ENCODE data around the gene LRRTM4. TPM values are rescaled to one million over a fixed set of nuclear protein-coding genes. Genes with fewer than 3 reads are reported as not detected.

Gene LRRTM4
- total RNA-seq, 2 experiments from 2014 or later = not detected

DNA sequence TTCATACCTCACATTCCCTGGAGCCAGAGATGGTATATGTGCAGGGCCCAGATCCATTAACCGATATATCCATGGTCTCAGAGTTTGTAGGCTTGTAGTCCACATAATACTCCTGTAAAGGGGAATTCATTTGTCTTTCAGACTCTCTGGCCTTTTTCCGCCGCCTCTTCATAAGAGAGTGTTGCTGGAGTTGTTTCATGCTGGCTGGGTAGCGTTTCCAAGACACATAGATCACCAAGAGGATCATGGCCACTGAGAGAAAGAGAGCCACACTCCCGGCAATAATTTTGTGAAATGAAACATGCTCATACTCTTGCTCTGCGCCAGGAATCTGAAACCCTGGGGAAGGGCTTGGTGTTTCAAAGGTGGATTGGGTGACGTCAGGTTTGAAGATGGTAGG, 3.9 kb downstream of the LRRTM4 start:
- intact Hi-C loops (cut with DNase I, micrococcal nuclease) = no loop called here
- no peak overlapping the region for H3K27ac Mint-ChIP-seq
- H3K27me3 Mint-ChIP-seq = no peaks in the 10 kb centered on the region
- ATAC-seq (no peak), DNase-seq (no peak)
- no peak overlapping the region for H3K4me3 Mint-ChIP-seq
- CTCF ChIA-PET = no interaction called here
- POLR2A ChIA-PET = no interaction called here
- H3K4me1 Mint-ChIP-seq = no peaks in the 10 kb centered on the region
- no peaks in the 10 kb centered on the region for H3K9me3 Mint-ChIP-seq (ENCODE audit: low read depth)
- H3K36me3 Mint-ChIP-seq (ENCODE audit: low read depth) = no peaks in the 10 kb centered on the region

GRCh38 chr2:77513191-77513590, 9.0 kb downstream of the LRRTM4 start:
- H3K4me1 Mint-ChIP-seq = no peaks in the 10 kb centered on the region
- DNase-seq = no peak
- POLR2A ChIA-PET = no interaction called here
- no peaks in the 10 kb centered on the region for H3K36me3 Mint-ChIP-seq (ENCODE audit: low read depth)
- no peak overlapping the region for H3K27ac Mint-ChIP-seq
- H3K9me3 Mint-ChIP-seq (ENCODE audit: low read depth) = peaks cover 2% of the 10 kb centered on the region
- intact Hi-C loops (cut with DNase I, micrococcal nuclease) = no loop called here
- CTCF ChIA-PET = no interaction called here
- H3K4me3 Mint-ChIP-seq = no peak overlapping the region
- ATAC-seq = no peak
- H3K27me3 Mint-ChIP-seq = no peaks in the 10 kb centered on the region

DNA sequence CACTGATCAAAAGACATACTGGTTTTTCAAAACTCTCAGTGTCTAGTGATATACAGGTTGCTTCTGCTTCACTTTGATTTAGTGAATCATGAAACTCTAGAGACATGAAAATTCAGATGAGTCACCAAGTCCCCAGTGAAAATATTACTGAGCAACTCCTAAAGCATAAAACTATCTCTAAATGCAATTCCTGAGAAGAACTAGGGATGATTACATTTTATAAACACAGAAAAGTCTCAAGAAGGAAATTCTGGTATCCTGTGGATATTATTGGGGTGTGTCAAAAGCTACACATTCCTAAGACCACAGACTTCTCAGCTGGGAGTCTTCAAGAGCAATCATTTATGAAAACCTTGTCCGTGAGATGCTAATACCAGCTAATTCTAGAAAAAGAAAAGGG, 9.7 kb downstream of the LRRTM4 start:
- ChIA-PET CTCF (no interaction called here), POLR2A (no interaction called here)
- peaks cover 2% of the 10 kb centered on the region for H3K9me3 Mint-ChIP-seq (ENCODE audit: low read depth)
- no peaks in the 10 kb centered on the region for H3K4me1 Mint-ChIP-seq
- no peaks in the 10 kb centered on the region for H3K36me3 Mint-ChIP-seq (ENCODE audit: low read depth)
- DNase-seq (no peak), ATAC-seq (no peak)
- intact Hi-C loops (cut with DNase I, micrococcal nuclease) = no loop called here
- H3K27ac Mint-ChIP-seq = no peak overlapping the region
- no peaks in the 10 kb centered on the region for H3K27me3 Mint-ChIP-seq
- H3K4me3 Mint-ChIP-seq = no peak overlapping the region

DNA sequence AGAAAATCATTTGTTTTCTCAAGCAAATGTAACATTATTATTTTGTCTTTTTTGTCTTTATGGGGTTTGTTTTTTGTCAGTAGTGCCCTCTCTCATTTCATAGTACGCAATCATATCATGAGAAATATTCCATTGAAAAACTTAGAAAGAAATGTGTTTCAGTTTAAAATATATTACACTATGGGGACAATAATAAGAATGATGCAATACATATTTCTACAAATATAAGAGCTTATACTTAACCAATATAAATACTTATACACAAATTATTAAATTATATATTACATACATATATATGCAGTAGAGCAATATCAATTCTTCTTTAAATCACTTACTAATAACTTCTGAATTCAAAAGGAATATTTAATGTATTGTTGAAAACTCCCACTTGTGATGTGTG, 13.7 kb downstream of the LRRTM4 start:
- ATAC-seq (no peak), DNase-seq (no peak)
- intact Hi-C loops (cut with DNase I, micrococcal nuclease) = no loop called here
- H3K36me3 Mint-ChIP-seq (ENCODE audit: low read depth) = no peaks in the 10 kb centered on the region
- ChIA-PET POLR2A (no interaction called here), CTCF (no interaction called here)
- H3K27me3 Mint-ChIP-seq = no peaks in the 10 kb centered on the region
- no peaks in the 10 kb centered on the region for H3K4me1 Mint-ChIP-seq
- H3K4me3 Mint-ChIP-seq = no peak overlapping the region
- H3K27ac Mint-ChIP-seq = no peak overlapping the region
- H3K9me3 Mint-ChIP-seq (ENCODE audit: low read depth) = peaks cover 2% of the 10 kb centered on the region

DNA sequence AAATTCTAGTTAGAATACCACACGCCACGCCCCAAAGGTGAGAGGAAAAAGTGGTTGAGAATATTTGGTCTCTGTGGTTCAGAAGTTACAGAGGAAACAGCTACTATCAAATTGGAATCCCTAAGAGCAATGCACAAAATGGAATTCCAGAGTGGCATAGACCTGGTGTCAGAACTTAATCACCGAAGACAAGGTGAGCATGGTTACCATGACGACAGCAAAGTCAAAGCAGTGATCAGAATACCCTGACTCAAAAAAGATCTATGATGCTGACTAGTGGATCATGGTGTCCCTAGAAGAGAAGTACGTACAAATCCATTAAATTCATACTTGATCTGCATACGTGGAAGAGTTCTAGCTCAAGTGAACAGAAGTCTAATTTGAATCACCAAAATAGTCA, 14.5 kb downstream of the LRRTM4 start:
- H3K36me3 Mint-ChIP-seq (ENCODE audit: low read depth) = no peaks in the 10 kb centered on the region
- ATAC-seq = no peak

GRCh38 chr2:77488141-77488540, 34.0 kb downstream of the LRRTM4 start:
- ChIA-PET CTCF (no interaction called here), POLR2A (no interaction called here)
- ATAC-seq = no peak
- no peaks in the 10 kb centered on the region for H3K9me3 Mint-ChIP-seq (ENCODE audit: low read depth)
- H3K27me3 Mint-ChIP-seq = no peaks in the 10 kb centered on the region
- no peak for DNase-seq
- H3K4me1 Mint-ChIP-seq = no peaks in the 10 kb centered on the region
- no peak overlapping the region for H3K4me3 Mint-ChIP-seq
- no peaks in the 10 kb centered on the region for H3K36me3 Mint-ChIP-seq (ENCODE audit: low read depth)
- no peak overlapping the region for H3K27ac Mint-ChIP-seq
- intact Hi-C loops (cut with DNase I, micrococcal nuclease) = no loop called here

More for the DNA sequence above, 14.5 kb downstream of the LRRTM4 start:
- Mint-ChIP-seq H3K9me3 (ENCODE audit: low read depth) (peaks cover 2% of the 10 kb centered on the region), H3K4me3 (no peak overlapping the region), H3K4me1 (no peaks in the 10 kb centered on the region), H3K27ac (no peak overlapping the region), H3K27me3 (no peaks in the 10 kb centered on the region)
- DNase-seq = no peak
- intact Hi-C loops (cut with DNase I, micrococcal nuclease) = no loop called here
- POLR2A ChIA-PET = no interaction called here
- CTCF ChIA-PET = no interaction called here

- ATAC-seq = no peak
- no peak for DNase-seq
- no peaks in the 10 kb centered on the region for H3K9me3 Mint-ChIP-seq (ENCODE audit: low read depth)
- H3K27ac Mint-ChIP-seq = no peak overlapping the region
- CTCF ChIA-PET = no interaction called here
- intact Hi-C loops (cut with DNase I, micrococcal nuclease) = no loop called here
- no peaks in the 10 kb centered on the region for H3K4me1 Mint-ChIP-seq
- no peaks in the 10 kb centered on the region for H3K36me3 Mint-ChIP-seq (ENCODE audit: low read depth)
- H3K27me3 Mint-ChIP-seq = no peaks in the 10 kb centered on the region
- POLR2A ChIA-PET = no interaction called here
- H3K4me3 Mint-ChIP-seq = no peak overlapping the region
Observed at GRCh38 chr2:77487074-77487803, 34.9 kb downstream of the LRRTM4 start.

DNA sequence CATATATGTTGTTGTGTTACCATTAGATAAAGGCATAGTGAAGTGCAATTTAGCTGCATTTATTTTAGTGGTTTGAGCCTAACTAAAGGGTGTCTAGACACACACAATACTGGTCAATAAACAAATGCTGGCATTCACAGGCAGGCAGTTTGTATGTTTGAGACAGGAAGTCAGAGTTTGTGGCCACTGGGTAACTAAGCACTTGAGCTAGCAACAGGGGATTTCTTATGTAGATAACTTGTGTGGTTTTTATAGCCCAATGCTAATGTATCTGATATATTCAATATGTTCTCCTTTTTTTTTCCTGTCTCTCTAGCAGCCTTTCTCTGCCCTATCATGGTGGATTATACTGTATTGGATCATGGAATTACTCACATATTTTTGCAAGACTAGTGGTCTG, 38.1 kb downstream of the LRRTM4 start:
- Mint-ChIP-seq H3K9me3 (ENCODE audit: low read depth) (peaks cover 1% of the 10 kb centered on the region), H3K4me3 (no peak overlapping the region), H3K27me3 (no peaks in the 10 kb centered on the region), H3K36me3 (ENCODE audit: low read depth) (no peaks in the 10 kb centered on the region), H3K27ac (no peak overlapping the region), H3K4me1 (no peaks in the 10 kb centered on the region)
- ChIA-PET POLR2A (interaction anchor here (0.6 kb wide), 1 partner anchor 1586 kb away, joined by 11 read pairs; no protein-coding TSS in a partner anchor), CTCF (no interaction called here)
- DNase-seq = no peak
- intact Hi-C loops (cut with DNase I, micrococcal nuclease) = no loop called here
- ATAC-seq = no peak

DNA sequence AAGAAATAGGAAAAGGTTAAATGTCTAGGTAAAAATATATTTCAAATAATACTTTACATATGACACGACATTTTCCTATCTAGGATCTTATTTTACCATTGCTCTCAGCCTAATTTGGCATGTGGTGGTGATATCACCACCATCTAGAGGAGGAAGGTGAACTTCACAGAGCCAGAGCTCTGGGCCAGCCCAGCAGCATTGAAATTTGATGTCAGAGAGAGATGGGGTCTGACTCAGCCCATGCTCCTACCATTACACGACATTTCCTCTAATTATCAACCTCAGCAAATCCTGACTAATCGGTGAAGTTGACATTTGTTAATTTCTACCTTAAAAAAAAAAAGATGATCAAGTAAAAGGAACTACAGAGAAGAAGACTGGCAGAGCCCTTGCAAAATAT, 42.3 kb downstream of the LRRTM4 start:
- intact Hi-C loops (cut with DNase I, micrococcal nuclease) = no loop called here
- Mint-ChIP-seq H3K27ac (no peak overlapping the region), H3K36me3 (ENCODE audit: low read depth) (no peaks in the 10 kb centered on the region), H3K4me3 (no peak overlapping the region), H3K27me3 (no peaks in the 10 kb centered on the region), H3K9me3 (ENCODE audit: low read depth) (peaks cover 4% of the 10 kb centered on the region), H3K4me1 (no peaks in the 10 kb centered on the region)
- CTCF ChIA-PET = no interaction called here
- no peak for ATAC-seq
- no peak for DNase-seq
- POLR2A ChIA-PET = no interaction called here

- POLR2A ChIA-PET = no interaction called here
- DNase-seq = no peak
- Mint-ChIP-seq H3K27ac (no peak overlapping the region), H3K27me3 (no peaks in the 10 kb centered on the region), H3K4me1 (no peaks in the 10 kb centered on the region), H3K36me3 (ENCODE audit: low read depth) (no peaks in the 10 kb centered on the region), H3K9me3 (ENCODE audit: low read depth) (peaks cover 4% of the 10 kb centered on the region), H3K4me3 (no peak overlapping the region)
- ATAC-seq = no peak
- intact Hi-C loops (cut with DNase I, micrococcal nuclease) = no loop called here
- CTCF ChIA-PET = no interaction called here
Observed at GRCh38 chr2:77479395-77479794, 42.8 kb downstream of the LRRTM4 start.

DNA sequence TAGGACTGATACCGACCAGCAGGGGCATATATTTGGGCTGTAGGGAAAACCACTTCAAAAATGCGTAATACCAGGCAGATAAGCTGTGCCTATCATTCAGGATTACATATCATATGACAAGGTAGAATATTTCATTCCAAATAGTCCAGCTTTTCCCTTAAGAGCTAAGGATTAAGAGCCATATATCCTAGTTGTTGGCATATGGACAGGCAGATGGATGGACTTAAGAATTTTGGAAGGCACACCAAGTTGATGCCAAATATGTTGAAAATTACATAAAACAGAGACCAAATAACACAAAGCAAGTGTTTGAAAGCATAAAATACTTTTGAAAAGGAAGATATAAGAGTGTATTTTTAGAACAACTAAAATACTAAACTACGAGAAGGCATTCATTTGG, 52.1 kb downstream of the LRRTM4 start:
- ATAC-seq = no peak
- Mint-ChIP-seq H3K9me3 (ENCODE audit: low read depth) (peaks cover 10% of the 10 kb centered on the region), H3K4me3 (no peak overlapping the region), H3K27ac (no peak overlapping the region), H3K36me3 (ENCODE audit: low read depth) (no peaks in the 10 kb centered on the region), H3K4me1 (no peaks in the 10 kb centered on the region), H3K27me3 (no peaks in the 10 kb centered on the region)
- POLR2A ChIA-PET = no interaction called here
- CTCF ChIA-PET = no interaction called here
- DNase-seq = no peak
- intact Hi-C loops (cut with DNase I, micrococcal nuclease) = no loop called here

DNA sequence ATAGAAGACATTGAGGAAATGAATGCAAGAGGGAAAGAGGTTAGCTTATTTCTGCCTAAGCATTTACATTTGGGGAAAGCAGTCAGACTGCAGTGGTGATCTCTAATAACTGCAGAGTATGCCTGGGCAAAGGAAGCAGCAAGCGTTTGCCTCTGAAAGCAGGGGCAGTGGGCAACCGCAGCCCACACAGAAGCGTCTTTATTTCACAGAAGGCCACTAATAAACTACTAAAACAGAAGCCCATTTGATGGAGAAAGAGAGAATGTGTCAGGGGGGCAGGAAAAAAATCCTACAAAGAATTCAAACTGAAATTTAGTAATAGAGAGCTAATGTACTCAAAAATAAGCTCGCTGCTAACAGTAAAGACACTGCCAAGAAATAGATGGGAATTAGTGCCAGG, 53.1 kb downstream of the LRRTM4 start:
- no peaks in the 10 kb centered on the region for H3K27me3 Mint-ChIP-seq
- H3K4me3 Mint-ChIP-seq = no peak overlapping the region
- ATAC-seq (no peak), DNase-seq (no peak)
- ChIA-PET CTCF (no interaction called here), POLR2A (no interaction called here)
- H3K4me1 Mint-ChIP-seq = no peaks in the 10 kb centered on the region
- H3K27ac Mint-ChIP-seq = no peak overlapping the region
- peaks cover 10% of the 10 kb centered on the region for H3K9me3 Mint-ChIP-seq (ENCODE audit: low read depth)
- H3K36me3 Mint-ChIP-seq (ENCODE audit: low read depth) = no peaks in the 10 kb centered on the region
- intact Hi-C loops (cut with DNase I, micrococcal nuclease) = no loop called here

DNA sequence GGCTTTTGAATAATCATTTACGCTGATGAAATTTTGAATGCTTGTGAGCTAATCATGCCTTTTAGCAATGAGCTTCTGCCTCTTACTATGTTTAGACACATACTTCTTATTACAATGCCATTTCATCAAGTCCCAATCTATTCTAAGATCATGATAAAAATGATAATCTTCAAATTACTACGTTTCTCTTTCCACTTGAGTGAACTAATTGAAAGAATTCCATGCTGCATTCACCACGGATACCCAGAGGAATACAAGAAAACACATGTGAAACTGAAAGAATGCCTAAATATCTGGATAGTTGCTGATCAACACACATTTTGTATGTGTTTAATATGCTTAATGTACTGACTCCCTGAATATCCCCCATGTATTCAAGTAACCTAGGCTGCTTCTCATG, 62.3 kb downstream of the LRRTM4 start:
- H3K36me3 Mint-ChIP-seq (ENCODE audit: low read depth) = no peaks in the 10 kb centered on the region
- CTCF ChIA-PET = interaction anchor here (0.8 kb wide), 1 partner anchor 12 kb away, joined by 3 read pairs; no protein-coding TSS in a partner anchor

More for the DNA sequence above, 62.3 kb downstream of the LRRTM4 start:
- intact Hi-C loops (cut with DNase I, micrococcal nuclease) = no loop called here
- POLR2A ChIA-PET = no interaction called here
- no peaks in the 10 kb centered on the region for H3K4me1 Mint-ChIP-seq
- ATAC-seq = no peak
- H3K27me3 Mint-ChIP-seq = no peaks in the 10 kb centered on the region
- no peak for DNase-seq
- no peak overlapping the region for H3K4me3 Mint-ChIP-seq
- H3K27ac Mint-ChIP-seq = no peak overlapping the region
- peaks cover 17% of the 10 kb centered on the region for H3K9me3 Mint-ChIP-seq (ENCODE audit: low read depth)

Data from activated CD4-positive, alpha-beta T cell treated with anti-CD3 and anti-CD28 coated beads for 36 hours (primary cell).